Peyer's patch (tissue), 4 donors: ENCODE results near the gene PGAP3. TPM values are rescaled to one million over a fixed set of nuclear protein-coding genes. Genes with fewer than 3 reads are reported as not detected.
"Not testable (repeated sequence)": the region's sequence is repeated elsewhere in the genome, so short reads cannot be mapped to it uniquely, and the experiment has no call there.

Experiments
- DNase-seq, 3 donors: peaks; one replicate each; pipeline ENCODE4 v3.0.0-alpha.2; 2017 to 2019
- H3K27ac ChIP-seq, 4 donors: fragments of 200-600 bp; sonication (generic); one replicate each; pipeline ENCODE4 v1.5.1; 2016 to 2019
- H3K27me3 ChIP-seq, 2 donors: fragments of 200-600 bp; sonication (generic); one replicate each; pipeline ENCODE4 v1.5.1; 2019
- H3K36me3 ChIP-seq, 3 donors: fragments of 200-600 bp; sonication (generic); one replicate each; pipeline ENCODE4 v1.5.1; 2016 to 2019
- H3K4me1 ChIP-seq, 4 donors: fragments of 200-600 bp; sonication (generic); one replicate each; pipeline ENCODE4 v1.5.1; 2016 to 2019
- H3K4me3 ChIP-seq, 4 donors: fragments of 200-600 bp; sonication (generic); 1 replicate in 3 of 4; 2 replicates in 1 of 4; pipeline ENCODE4 v1.5.1; 2016 to 2019; ENCODE audit warnings: mild to moderate bottlenecking in 1 of 4
- H3K9me3 ChIP-seq, 4 donors: fragments of 200-600 bp; sonication (generic); one replicate each; pipeline ENCODE4 v1.5.1; 2016 to 2019; ENCODE audit warnings: mild to moderate bottlenecking in 1 of 4
- POLR2A ChIP-seq, 2 donors: fragments of 450-650 bp; IDR thresholded peaks; one replicate each; pipeline ENCODE4 v1.5.1; 2017; ENCODE audit warnings: antibody characterized with exemption in 2 of 2, mild to moderate bottlenecking in 2 of 2, moderate library complexity in 2 of 2
- total RNA-seq, 4 donors: library from RNA; depleted of rRNA; stranded (reverse); fragments of >200 nt; gene quantifications; one replicate each; pipeline ENCODE4 v1.1.0, GENCODE V29; 2016
- TF ChIP-seq, protein P1 (sequence below), 6 experiments: fragments of 450-650 bp in 4 of 6; fragments of 200-600 bp in 2 of 6; sonication (generic) in 1 of 6; IDR thresholded peaks; one replicate each; pipeline ENCODE4 v1.5.1; 2017 to 2019; ENCODE audit warnings: antibody characterized with exemption in 6 of 6, mild to moderate bottlenecking in 3 of 6, moderate library complexity in 1 of 6

PGAP3 gene
- total RNA-seq, 4 donors from 2014 or later = 15.7 to 72.3 (median 65.1) TPM

DNA sequence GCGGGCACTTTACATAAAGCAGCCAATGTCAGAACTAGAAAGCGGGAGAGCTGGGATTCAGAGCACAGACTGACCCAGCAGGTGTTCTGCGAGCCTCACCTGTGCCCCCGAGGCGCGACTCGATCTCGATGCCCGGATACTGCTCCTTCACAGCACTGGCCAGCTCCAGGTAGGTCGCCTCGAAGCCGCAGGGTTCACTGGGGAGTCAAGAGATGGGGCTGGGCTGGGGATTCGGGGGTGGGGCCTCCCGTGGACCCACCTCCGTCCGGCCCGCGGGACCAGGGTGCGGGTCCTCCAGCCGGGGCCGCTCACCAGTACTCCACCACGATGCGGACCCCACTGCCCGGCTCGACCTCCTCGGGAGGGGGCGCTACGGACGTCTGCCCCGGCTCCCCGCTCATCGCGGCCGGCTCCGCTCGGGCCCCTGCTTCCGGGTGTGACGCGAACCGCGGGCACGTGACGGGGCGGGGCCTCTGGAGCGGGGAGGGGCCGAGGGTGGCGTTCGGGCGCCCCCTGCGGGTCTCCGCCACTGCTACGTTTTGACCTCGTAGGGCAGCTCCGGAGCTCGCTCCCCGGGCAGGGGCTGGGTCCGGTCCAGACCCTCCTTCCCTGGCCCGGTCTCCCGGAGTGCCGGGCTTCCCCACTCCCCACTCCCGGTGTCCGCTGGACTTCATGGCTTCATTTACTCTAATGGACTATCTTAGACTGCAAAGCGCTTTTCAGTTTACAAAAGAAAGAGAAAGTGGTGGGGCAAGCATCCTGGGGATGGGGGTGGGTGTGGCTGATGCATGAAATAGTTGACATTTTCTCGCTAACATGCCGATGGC, 42.5 kb upstream of the PGAP3 start, which contains the start of gene MIEN1:
Gene MIEN1 (minus strand): TSS at position 438 of the 827 bp plus-strand sequence. CDS start 37 bp downstream, at position 401.
- Histone ChIP-seq H3K4me1 (peaks cover 0 to 11% (median 5%) of the 10 kb centered on the region in 4 donors), H3K36me3 (peaks cover 0 to 37% (median 0%) of the 10 kb centered on the region in 3 donors), H3K27ac (peak within 1 kb of the TSS; percentile 85 to 91 (median 90)), H3K4me3 (peak within 1 kb of the TSS; percentile 66 to 86 (median 72)), H3K9me3 (no peaks in the 10 kb centered on the region), H3K27me3 (no peaks in the 10 kb centered on the region)
- TF ChIP-seq, protein P1, sequence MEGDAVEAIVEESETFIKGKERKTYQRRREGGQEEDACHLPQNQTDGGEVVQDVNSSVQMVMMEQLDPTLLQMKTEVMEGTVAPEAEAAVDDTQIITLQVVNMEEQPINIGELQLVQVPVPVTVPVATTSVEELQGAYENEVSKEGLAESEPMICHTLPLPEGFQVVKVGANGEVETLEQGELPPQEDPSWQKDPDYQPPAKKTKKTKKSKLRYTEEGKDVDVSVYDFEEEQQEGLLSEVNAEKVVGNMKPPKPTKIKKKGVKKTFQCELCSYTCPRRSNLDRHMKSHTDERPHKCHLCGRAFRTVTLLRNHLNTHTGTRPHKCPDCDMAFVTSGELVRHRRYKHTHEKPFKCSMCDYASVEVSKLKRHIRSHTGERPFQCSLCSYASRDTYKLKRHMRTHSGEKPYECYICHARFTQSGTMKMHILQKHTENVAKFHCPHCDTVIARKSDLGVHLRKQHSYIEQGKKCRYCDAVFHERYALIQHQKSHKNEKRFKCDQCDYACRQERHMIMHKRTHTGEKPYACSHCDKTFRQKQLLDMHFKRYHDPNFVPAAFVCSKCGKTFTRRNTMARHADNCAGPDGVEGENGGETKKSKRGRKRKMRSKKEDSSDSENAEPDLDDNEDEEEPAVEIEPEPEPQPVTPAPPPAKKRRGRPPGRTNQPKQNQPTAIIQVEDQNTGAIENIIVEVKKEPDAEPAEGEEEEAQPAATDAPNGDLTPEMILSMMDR (IDR thresholded peaks at IDR 0.05) = peak; percentile 91 to 95 (median 92)
- TF ChIP-seq POLR2A (IDR thresholded peaks at IDR 0.05) = peak; percentile 89 to 90
- DNase-seq = peak; percentile 91 to 97 (median 97)

DNA sequence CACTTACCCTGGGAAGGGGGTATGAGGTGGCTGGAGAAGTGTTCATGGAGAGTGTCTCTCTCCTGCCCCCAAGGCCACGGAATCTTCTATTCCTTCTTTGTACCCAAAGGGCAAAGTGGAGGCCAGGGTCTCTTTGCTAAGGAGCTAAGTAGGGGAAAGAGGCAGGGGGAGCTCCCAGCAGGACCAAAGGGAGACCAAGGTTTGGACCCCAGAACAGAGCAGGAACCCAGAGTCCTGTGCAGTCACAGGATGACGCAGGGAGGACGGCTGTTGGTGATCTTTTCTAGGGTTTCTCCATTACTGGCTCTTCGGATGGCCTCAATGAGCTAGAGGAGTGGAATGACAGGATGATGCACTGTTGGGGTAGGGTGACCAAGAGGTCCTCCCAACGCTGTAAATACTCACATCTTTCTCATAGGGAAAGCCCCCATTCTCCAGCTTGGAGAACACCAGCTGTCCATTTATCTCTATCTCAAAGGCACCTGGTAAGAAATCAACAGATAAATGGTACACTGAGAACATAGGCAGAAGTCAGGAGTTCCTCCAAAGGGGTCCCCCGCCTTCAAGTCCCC, 41.5 kb upstream of the PGAP3 start:
- H3K4me3 ChIP-seq = peak overlapping the region in 3 of 4 donors; percentile 68 to 86 (median 75)
- H3K27me3 ChIP-seq = no peaks in the 10 kb centered on the region
- H3K27ac ChIP-seq = peak overlapping the region in 3 of 4 donors; percentile 85 to 91 (median 88)
- TF ChIP-seq, protein P1 (IDR thresholded peaks at IDR 0.05) = no peak
- no peak for TF ChIP-seq POLR2A (IDR thresholded peaks at IDR 0.05)
- H3K36me3 ChIP-seq = peaks cover 0 to 46% (median 0%) of the 10 kb centered on the region in 3 donors
- no peaks in the 10 kb centered on the region for H3K9me3 ChIP-seq
- H3K4me1 ChIP-seq = peaks cover 0 to 11% (median 5%) of the 10 kb centered on the region in 4 donors
- DNase-seq = no peak

DNA sequence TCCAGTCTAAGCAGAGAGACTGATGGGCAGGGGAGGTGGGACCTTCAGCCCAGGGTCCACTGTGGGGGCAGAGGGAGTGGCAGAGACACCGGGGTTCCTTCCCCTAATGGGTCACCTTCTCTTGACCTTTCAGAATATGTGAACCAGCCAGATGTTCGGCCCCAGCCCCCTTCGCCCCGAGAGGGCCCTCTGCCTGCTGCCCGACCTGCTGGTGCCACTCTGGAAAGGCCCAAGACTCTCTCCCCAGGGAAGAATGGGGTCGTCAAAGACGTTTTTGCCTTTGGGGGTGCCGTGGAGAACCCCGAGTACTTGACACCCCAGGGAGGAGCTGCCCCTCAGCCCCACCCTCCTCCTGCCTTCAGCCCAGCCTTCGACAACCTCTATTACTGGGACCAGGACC, 39.7 kb upstream of the PGAP3 start:
- H3K9me3 ChIP-seq = no peaks in the 10 kb centered on the region
- peaks cover 0 to 11% (median 5%) of the 10 kb centered on the region in 4 donors for H3K4me1 ChIP-seq
- peaks cover 0 to 61% (median 0%) of the 10 kb centered on the region in 3 donors for H3K36me3 ChIP-seq
- DNase-seq = no peak
- no peak overlapping the region for H3K27ac ChIP-seq
- TF ChIP-seq, protein P1 (IDR thresholded peaks at IDR 0.05) = no peak
- TF ChIP-seq POLR2A (IDR thresholded peaks at IDR 0.05) = no peak
- H3K4me3 ChIP-seq = no peak overlapping the region
- no peaks in the 10 kb centered on the region for H3K27me3 ChIP-seq

DNA sequence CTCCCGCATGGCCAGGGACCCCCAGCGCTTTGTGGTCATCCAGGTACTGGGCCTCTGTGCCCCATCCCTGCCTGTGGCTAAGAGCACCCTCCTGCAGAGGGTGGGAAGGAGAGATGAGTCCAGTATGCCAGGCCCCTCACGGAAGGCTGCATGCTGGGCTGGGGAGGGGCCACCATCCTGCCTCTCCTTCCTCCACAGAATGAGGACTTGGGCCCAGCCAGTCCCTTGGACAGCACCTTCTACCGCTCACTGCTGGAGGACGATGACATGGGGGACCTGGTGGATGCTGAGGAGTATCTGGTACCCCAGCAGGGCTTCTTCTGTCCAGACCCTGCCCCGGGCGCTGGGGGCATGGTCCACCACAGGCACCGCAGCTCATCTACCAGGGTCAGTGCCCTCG, 38.8 kb upstream of the PGAP3 start:
- DNase-seq = no peak
- H3K9me3 ChIP-seq = no peaks in the 10 kb centered on the region
- H3K4me3 ChIP-seq = no peak overlapping the region
- H3K27me3 ChIP-seq = no peaks in the 10 kb centered on the region
- H3K27ac ChIP-seq = no peak overlapping the region
- TF ChIP-seq POLR2A (IDR thresholded peaks at IDR 0.05) = no peak
- TF ChIP-seq, protein P1 (IDR thresholded peaks at IDR 0.05) = no peak
- peaks cover 0 to 68% (median 0%) of the 10 kb centered on the region in 3 donors for H3K36me3 ChIP-seq
- peaks cover 0 to 11% (median 5%) of the 10 kb centered on the region in 4 donors for H3K4me1 ChIP-seq

DNA sequence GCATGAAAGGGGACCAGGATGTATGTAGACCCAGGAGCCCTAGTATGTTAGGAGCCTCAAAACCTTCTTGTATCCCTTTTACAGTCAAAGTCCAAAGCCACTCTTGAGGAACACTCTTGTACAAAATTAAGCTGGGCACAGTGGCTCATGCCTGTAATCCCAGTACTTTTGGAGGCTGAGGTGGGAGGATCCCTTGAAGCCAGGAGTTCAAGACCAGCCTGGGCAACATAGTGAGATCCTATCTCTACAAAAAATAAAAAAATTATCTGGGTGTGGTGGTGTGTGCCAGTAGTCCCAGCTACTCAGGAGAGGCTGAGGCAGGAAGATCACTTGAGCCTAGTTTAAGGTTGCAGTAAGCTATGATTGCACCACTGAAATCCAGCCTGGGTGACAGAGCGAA, 38.1 kb upstream of the PGAP3 start:
- not testable (repeated sequence) for DNase-seq, H3K27me3 ChIP-seq, H3K4me3 ChIP-seq, H3K9me3 ChIP-seq, H3K27ac ChIP-seq
- peaks cover 0 to 11% (median 5%) of the 10 kb centered on the region in 4 donors for H3K4me1 ChIP-seq
- H3K36me3 ChIP-seq = peaks cover 0 to 72% (median 0%) of the 10 kb centered on the region in 3 donors

DNA sequence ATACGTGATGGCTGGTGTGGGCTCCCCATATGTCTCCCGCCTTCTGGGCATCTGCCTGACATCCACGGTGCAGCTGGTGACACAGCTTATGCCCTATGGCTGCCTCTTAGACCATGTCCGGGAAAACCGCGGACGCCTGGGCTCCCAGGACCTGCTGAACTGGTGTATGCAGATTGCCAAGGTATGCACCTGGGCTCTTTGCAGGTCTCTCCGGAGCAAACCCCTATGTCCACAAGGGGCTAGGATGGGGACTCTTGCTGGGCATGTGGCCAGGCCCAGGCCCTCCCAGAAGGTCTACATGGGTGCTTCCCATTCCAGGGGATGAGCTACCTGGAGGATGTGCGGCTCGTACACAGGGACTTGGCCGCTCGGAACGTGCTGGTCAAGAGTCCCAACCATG, 36.9 kb upstream of the PGAP3 start:
- peaks cover 0 to 80% (median 0%) of the 10 kb centered on the region in 3 donors for H3K36me3 ChIP-seq
- no peak for TF ChIP-seq POLR2A (IDR thresholded peaks at IDR 0.05)
- TF ChIP-seq, protein P1 (IDR thresholded peaks at IDR 0.05) = no peak

More for the DNA sequence above, 36.9 kb upstream of the PGAP3 start:
- Histone ChIP-seq H3K27me3 (no peaks in the 10 kb centered on the region), H3K27ac (no peak overlapping the region), H3K9me3 (no peaks in the 10 kb centered on the region), H3K4me1 (peaks cover 0 to 10% (median 3%) of the 10 kb centered on the region in 4 donors), H3K4me3 (no peak overlapping the region)
- no peak for DNase-seq
